Activated B cell treated with CpG ODN at 0.5 μM for 24 hours (primary cell): ENCODE data around the gene SDC1. TPM values are rescaled to one million over a fixed set of nuclear protein-coding genes. Genes with fewer than 3 reads are reported as not detected.

Source experiments
- ATAC-seq: fragments of 200-7000 bp; cut with Tn5 transposase; one replicate; pipeline ENCODE4 v1.10.0; 2021; ENCODE audit warnings: low read depth, mild to moderate bottlenecking, moderate library complexity
- CTCF ChIA-PET: fragments of 350-600 bp; sonication (Branson Sonifier 250); formaldehyde crosslinking; loops from one replicate; lab custom pipeline; 2021; ENCODE audit warnings: antibody characterized with exemption; lab: Charles Lee
- POLR2A ChIA-PET: fragments of 350-600 bp; sonication (Branson Sonifier 250); formaldehyde crosslinking; loops from one replicate; lab custom pipeline; 2021; ENCODE audit warnings: antibody characterized with exemption; lab: Charles Lee
- DNase-seq: peaks from one replicate; pipeline ENCODE4 v3.0.0; 2022
- H3K27ac Mint-ChIP-seq: one replicate; pipeline ENCODE4 v1.8.0; 2020; ENCODE audit warnings: mixed read lengths
- H3K27me3 Mint-ChIP-seq: one replicate; pipeline ENCODE4 v1.8.0; 2021; ENCODE audit warnings: mixed read lengths
- H3K36me3 Mint-ChIP-seq: one replicate; pipeline ENCODE4 v1.8.0; 2021; ENCODE audit warnings: low read depth, mixed read lengths
- H3K4me1 Mint-ChIP-seq: one replicate; pipeline ENCODE4 v1.8.0; 2021; ENCODE audit warnings: mixed read lengths
- H3K4me3 Mint-ChIP-seq: one replicate; pipeline ENCODE4 v1.8.0; 2020; ENCODE audit warnings: mild to moderate bottlenecking, mixed read lengths
- H3K9me3 Mint-ChIP-seq: one replicate; pipeline ENCODE4 v1.8.0; 2020; ENCODE audit warnings: mixed read lengths
- intact Hi-C: fragments of 100-400 bp; cut with micrococcal nuclease; formaldehyde crosslinking; loops from one replicate; pipeline ENCODE4 v1.15.1; 2024
- total RNA-seq: library from RNA; stranded (reverse); gene quantifications from 2 replicates; pipeline ENCODE4 v1.2.3, GENCODE V29; 2022
- TF ChIP-seq, protein P1 (sequence below): fragments of 200-600 bp; IDR thresholded peaks from one replicate; pipeline ENCODE4 v1.8.0; 2022; ENCODE audit warnings: antibody characterized with exemption, mild to moderate bottlenecking

SDC1 gene
- total RNA-seq, 1 donor from 2014 or later: not detected

DNA sequence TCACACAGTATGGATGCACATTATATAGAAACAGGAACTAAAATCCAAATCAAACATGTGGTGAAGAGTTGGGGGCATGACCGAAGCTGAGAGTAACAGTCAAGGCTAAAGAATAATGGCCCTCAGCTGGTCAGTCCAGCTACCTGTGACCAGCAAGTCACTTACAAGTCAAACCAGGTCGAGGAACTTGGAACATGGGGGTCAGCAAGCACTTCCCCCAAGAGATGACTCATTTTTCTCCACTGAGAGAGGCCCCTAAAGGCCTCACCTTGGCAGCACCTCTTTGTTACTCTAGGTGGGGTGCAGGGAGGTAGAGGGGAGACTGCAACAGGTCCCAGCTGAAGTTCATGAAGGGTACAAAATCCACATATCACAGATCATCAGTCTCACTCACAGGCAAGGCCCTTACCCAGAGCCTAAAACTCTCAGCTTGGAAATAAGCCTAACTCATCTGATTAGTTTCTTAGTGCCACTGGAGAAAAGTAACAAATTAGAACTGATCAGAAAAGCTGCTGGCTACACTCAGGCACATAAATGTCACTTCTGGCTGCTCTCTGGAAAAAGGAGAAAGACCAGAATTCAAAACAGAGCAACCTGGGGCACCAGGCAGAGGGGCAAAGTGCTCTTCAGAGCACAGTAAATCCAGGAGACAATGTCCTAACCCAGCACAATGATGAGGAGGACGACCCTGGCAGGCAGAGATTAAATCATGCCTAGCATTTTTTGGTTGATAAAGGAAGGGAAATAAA lies 4.0 kb downstream of the SDC1 start:
- intact Hi-C loops: loop anchor here (10.0 kb wide), 2 partner anchors 236 to 434 kb away; partner anchors contain the start of gene HS1BP3
- no peaks in the 10 kb centered on the region for H3K9me3 Mint-ChIP-seq
- no peak for DNase-seq
- CTCF ChIA-PET: no interaction called here
- no peak overlapping the region for H3K4me3 Mint-ChIP-seq
- POLR2A ChIA-PET: no interaction called here
- no peak overlapping the region for H3K27ac Mint-ChIP-seq
- H3K36me3 Mint-ChIP-seq: no peaks in the 10 kb centered on the region
- H3K27me3 Mint-ChIP-seq: peaks cover 36% of the 10 kb centered on the region
- H3K4me1 Mint-ChIP-seq: peaks cover 12% of the 10 kb centered on the region
- TF ChIP-seq, protein P1, sequence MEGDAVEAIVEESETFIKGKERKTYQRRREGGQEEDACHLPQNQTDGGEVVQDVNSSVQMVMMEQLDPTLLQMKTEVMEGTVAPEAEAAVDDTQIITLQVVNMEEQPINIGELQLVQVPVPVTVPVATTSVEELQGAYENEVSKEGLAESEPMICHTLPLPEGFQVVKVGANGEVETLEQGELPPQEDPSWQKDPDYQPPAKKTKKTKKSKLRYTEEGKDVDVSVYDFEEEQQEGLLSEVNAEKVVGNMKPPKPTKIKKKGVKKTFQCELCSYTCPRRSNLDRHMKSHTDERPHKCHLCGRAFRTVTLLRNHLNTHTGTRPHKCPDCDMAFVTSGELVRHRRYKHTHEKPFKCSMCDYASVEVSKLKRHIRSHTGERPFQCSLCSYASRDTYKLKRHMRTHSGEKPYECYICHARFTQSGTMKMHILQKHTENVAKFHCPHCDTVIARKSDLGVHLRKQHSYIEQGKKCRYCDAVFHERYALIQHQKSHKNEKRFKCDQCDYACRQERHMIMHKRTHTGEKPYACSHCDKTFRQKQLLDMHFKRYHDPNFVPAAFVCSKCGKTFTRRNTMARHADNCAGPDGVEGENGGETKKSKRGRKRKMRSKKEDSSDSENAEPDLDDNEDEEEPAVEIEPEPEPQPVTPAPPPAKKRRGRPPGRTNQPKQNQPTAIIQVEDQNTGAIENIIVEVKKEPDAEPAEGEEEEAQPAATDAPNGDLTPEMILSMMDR: no peak
- no peak for ATAC-seq

DNA sequence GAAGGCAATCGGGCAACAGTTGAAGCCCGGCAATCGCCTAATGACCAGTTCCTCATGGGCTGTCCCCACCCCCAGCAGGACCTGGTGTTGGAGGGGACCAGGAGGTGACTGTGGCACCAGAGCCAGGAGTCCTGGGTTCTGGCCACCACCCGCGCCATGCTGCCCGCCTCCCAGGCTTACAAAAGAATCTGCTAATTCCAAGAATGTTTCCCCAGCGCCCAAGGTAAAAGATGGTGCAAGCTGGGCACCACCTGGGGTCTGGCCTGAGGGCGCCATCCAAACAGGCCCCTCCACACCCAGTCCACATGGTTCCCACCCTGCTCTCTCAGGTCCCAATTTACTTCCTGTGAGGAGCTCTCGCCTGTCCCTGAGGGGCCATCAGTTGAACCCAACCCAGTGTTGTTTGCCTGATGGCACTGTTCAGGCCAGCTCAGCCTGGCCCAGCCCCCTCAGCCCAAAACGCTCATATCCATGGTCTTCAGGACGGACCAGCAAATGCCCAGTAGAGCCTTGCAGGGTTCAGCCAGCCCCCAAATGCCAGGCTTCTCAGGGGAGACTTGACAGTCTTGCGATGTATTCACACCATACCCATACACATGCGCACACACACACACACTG lies 5.1 kb downstream of the SDC1 start:
- Mint-ChIP-seq H3K27me3 (peaks cover 30% of the 10 kb centered on the region), H3K27ac (no peak overlapping the region), H3K36me3 (no peaks in the 10 kb centered on the region), H3K4me1 (peaks cover 4% of the 10 kb centered on the region), H3K9me3 (no peaks in the 10 kb centered on the region), H3K4me3 (no peak overlapping the region)
- DNase-seq (no peak), ATAC-seq (no peak)
- POLR2A ChIA-PET: no interaction called here
- CTCF ChIA-PET: no interaction called here
- intact Hi-C loops: loop anchor here (10.0 kb wide), 2 partner anchors 235 to 435 kb away; partner anchors contain the start of gene HS1BP3
- TF ChIP-seq, protein P1: no peak

DNA sequence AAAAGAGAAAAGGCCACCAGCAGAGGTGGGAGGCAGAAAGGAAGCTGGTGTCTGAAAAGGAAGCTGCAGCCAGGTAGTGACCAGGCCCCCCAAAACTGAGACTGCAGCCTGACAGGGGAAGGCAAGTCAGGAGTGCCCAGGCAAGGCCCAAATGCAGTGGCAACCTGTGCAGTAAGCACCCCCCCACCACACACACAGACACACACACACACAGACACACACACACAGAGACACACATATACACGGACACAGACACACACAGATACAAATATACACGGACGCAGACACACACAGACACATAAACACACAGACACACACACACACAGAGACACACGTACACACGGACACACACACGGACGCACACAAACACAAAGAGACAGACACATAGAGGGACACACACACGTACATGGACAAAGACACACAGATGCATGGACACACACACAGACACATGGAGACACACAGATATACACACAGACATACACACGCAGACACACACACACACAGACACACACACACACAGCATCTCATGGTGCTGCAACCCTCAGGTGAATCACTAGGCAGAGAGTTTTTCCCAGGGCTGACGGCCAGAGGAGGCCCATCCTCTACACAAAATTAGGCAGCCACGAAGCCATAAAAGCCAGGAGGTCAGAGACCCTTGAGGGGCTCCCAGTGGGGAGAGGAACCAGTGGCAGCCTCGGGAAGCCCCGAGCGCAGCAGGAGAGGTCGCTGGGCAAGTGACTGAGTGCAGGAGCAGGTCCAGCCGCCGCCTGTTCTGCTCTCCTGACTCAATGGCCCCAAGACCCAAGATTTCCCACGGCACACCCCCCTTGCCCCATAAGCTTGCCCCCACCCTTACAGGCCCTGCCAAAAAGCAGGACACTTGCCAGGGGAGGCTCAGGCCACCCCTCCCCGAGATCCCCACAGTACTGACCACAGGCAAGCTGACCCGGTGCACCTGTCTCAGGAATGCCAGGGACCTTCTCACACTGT lies 6.3 kb downstream of the SDC1 start:
- DNase-seq: no peak
- H3K9me3 Mint-ChIP-seq: no peaks in the 10 kb centered on the region
- peaks cover 32% of the 10 kb centered on the region for H3K27me3 Mint-ChIP-seq
- no peak for ATAC-seq
- H3K4me3 Mint-ChIP-seq: no peak overlapping the region
- ChIA-PET CTCF (no interaction called here), POLR2A (no interaction called here)
- H3K36me3 Mint-ChIP-seq: no peaks in the 10 kb centered on the region
- H3K27ac Mint-ChIP-seq: no peak overlapping the region
- intact Hi-C loops: no loop called here
- TF ChIP-seq, protein P1: no peak
- peaks cover 4% of the 10 kb centered on the region for H3K4me1 Mint-ChIP-seq

DNA sequence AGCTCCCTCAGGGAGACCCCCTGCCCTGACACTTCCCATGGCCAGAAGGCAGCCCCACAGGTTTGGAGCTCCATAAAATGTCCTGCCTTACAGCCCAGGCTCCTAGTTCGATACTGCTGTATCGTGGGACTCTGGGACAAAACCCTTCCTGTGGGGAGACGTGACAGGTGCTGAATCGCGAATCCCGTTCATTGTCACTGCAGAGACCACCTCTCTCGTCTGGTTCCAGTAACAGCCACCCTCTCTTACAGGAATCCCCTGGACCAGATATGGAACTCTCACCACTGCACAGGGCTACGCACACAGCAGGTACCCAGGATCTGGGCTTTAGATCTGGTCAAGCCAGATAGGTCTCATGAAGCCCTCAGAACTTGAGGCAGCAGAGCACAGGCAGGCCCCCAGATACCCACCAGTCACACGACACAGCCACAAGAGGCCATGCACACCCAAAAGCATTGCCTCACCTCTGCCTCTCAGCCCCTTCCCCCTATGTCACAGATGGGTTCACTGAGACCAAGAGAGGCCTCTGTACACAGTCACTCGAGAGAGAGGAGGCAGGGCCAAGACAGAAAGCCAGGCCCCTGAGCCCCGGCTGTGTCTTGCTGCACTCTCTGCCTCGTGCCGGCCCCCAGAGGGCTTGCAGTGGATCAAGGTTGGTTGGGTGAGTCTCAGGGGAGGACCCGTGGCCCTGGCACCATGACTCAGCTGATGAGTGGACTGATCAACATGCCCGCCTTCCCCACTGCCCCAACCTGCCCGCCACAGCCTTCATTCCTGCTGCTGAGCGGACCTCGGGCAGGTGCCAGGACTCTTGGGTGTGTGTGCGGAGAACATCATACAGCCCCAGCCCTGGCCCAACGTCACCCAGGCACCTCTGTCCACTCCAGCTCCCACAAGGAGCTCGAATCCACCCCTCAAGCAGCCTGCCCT lies 7.6 kb downstream of the SDC1 start:
- TF ChIP-seq, protein P1: no peak
- DNase-seq: no peak
- Mint-ChIP-seq H3K4me3 (no peak overlapping the region), H3K9me3 (no peaks in the 10 kb centered on the region), H3K36me3 (no peaks in the 10 kb centered on the region), H3K27ac (no peak overlapping the region), H3K27me3 (peaks cover 24% of the 10 kb centered on the region), H3K4me1 (no peaks in the 10 kb centered on the region)
- POLR2A ChIA-PET: no interaction called here
- intact Hi-C loops: no loop called here
- CTCF ChIA-PET: no interaction called here
- no peak for ATAC-seq
